ENCODE data around the gene NRIP3. TPM values are rescaled to one million over a fixed set of nuclear protein-coding genes. Genes with fewer than 3 reads are reported as not detected.
"Not testable (repeated sequence)": the region's sequence is repeated elsewhere in the genome, so short reads cannot be mapped to it uniquely, and the experiment has no call there.

The NRIP3 gene
- total RNA-seq, 1 experiment from 2014 or later = 14.8 TPM

DNA sequence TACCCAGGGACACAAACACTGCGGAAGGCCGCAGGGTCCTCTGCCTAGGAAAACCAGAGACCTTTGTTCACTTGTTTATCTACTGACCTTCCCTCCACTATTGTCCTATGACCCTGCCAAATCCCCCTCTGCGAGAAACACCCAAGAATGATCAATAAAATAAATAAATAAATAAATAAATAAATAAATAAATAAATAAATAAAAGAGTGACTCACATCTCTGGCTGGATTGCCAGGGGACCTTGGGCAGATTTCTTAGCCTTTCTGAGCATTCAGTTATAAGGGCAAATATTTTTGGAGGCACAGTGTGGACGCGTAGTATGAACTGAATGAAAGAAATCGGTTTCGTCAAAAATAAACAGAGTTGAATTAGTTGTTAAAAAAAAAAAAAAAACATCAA, 24.4 kb downstream of the NRIP3 start:
- DNase-seq (ENCODE audit: extremely low read depth, low read depth) = not testable (repeated sequence)

DNA sequence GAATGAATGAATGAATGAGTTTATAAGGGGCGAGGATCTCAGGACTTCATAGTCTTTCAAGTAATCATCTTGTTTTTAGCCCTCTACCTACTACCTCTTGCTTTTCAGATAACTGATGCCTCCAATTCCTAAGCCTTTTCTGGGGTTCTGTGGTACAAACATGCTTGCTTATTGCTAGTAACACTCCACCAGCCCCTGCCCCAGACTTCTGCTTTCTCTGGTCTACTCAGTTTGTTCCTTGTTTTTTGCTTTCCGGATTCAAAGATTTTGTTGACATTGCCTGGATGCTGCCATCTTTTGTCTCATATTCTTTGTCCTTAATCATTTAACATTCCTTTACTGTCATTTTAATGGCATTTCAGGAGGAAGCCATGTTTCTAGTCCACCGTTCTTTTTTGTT, 30.7 kb downstream of the NRIP3 start:
- DNase-seq (ENCODE audit: extremely low read depth, low read depth) = no peak

DNA sequence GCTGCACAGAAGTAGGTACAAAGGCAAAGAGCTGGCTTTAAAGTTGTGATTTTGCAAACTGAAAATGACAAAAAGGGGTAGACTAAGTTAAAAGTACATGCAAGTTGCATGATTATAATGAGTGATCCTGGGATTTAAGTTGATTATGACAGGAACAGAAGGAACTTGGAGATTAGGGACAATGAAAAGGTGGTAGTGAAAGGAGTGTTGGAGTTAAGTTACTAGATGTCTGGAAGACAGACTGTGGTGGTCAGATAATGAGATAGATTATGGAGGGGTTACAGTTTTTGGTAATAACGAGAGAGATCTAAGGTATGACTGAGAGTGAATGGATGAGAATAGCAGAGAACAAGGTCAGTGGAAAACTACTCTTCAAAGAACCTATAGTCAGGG, 31.9 kb downstream of the NRIP3 start:
- DNase-seq (ENCODE audit: extremely low read depth, low read depth) = no peak

DNA sequence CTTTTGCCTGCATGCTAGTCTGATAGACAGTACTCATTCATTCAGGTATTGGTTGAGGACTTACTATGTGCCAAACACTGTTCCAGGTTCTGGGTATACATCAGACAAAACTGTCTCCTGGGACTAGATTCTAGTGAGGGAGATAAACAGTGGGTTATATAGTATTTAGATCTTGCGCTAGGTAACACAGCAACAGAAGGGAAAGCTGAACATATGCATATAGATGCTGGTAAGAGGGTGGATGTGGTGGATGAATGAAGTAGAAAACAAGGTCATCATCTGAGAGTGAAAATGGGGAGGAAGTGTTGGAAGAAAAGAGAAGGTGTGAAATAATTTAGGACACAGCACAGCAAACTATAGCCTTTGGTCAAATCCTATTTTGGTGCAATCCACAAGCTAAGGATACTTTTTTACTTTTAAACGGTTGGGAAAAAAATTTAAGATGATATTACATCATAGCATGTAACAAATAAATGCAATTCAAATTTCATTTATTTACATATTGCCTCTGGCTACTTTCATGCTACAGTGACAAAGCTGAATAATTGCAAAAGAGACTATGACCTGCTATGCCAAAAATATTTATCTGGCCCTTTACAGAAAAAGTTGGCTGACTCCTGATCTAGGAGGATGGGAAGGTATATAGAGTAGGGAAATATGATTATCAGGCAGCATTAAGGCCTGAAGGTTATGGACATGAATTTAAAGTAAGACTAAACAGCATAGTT, 32.4 kb downstream of the NRIP3 start:
- no peak for DNase-seq (ENCODE audit: extremely low read depth, low read depth)

DNA sequence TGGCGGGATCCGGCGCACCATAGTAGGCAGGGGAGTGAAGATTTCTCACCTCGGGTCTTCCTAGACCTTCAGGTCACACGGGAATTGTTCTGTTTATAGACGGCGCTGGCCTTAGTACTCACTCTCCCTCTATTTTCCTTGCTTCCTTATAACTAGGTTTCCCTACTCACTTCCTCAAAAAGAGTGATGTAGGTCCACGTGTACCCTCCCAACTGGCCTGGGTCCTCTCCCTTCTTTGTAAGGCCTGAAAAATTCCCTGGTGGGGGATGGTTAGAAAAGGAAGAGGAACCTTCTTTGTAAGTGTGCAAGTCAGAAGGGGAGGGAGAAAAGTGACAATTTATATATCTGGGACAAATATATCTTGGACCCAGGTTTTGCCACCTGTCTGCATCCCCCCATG, 36.6 kb downstream of the NRIP3 start:
- DNase-seq (ENCODE audit: extremely low read depth, low read depth) = no peak

DNA sequence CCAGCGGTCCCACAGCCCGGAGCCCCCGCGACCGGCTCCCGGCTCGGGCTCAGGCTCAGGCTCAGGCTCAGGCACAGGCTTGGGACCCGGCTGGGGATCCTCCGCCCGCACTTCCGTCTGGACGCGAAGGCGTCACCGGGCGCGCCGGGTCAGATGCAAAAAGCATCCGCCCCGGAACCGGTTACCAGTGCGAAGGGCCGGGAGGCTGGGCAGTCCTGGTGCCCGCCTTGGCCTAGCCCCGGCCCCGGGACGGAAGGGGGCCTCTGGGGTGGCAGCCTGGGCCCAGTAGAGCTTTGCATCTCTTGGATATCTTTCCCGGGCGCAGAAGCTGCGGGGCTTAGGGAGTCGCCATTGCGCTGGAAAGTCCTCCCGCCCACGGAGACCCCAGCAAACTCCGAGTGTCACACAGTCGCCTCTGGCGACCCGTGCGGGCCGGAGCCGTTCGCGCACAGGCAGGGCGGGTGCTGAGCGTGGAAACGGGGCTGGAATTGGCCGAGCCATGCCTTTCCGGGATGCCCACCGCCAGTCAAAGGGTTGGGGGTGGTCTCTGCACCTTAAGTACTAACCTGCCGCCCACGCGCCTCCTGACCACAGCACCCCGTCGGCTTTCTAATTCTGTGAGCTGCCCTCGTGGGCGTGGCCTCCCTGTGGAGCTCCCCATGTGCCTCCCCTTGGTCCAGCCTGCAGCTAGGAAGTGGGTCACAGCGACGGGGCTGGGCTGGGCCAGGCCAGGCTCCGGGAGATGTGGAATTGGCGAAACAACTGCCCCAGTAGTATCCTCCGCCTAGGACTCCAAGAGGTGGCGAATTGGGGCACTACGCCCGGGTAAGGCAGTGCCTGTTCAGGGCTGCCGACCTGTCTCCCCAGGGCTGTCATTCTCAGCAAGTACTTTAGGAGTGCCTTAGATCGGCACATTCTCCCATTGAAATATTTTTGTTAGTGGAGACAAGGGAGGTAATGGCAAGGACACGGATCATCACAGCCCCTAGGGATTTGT, 39.2 kb downstream of the NRIP3 start, which contains the start of gene TMEM9B:
Gene TMEM9B, minus strand, starts transcription at position 119 of the 997 bp plus-strand sequence. CDS start 129 bp downstream, outside the sequence.
- DNase-seq (ENCODE audit: extremely low read depth, low read depth) = peak; percentile 79

DNA sequence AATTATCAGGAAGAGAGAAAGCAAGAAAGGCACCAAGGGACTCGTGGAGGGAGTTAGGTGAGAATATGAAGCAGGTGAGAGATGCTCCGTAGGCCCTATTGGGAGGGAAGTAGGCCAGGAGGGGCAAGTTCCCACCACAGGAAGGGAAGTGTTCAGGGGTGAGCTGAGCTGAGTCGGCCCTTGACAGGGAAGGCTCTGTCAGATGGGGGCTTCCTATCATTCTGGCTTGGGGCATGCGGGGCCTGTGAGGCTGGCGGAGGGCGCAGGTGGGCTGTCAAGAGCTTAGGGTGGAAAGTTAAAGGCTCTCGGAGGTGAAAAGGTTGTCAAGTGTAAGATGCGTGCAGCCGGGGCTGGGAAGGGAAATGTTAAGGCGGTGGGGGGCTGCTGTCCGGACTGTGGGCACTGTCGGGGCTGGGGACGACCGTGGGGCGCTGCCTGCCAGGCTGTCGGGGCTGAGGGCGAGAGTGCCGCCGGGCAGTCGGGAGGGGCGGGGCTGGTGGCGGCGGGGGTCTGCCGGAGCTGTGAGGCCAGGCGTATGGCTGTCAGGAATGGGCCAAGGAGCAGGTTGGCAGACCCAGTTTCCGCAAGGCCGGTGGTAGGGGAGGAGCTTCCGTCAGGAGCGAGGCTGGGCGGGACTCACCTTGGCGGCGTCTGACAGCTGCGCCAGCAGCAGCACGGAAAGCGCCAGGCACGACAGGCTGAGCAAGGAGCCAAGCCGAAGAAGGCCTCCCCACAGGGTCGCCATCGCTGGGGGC, 40.1 kb downstream of the NRIP3 start:
- DNase-seq (ENCODE audit: extremely low read depth, low read depth) = peak; percentile 50

DNA sequence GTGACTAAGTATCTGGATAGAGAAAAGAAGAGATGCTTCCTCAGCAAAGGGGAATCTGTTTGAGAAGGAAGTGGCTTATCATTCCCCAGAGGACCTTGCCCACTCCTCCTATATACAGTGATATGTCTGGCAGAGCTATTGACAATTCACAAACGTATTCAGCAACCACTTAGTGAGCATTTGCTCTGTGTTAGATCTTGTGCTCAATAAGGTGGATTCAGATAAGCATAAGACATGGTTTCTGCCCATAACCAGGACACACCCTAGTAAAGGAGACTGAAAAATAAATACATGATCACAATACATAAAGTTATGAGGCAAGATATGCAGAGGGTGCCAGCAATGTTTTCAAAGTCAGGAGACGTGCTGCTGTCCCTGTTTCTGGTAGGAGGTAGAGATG, 41.0 kb downstream of the NRIP3 start:
- DNase-seq (ENCODE audit: extremely low read depth, low read depth) = no peak

DNA sequence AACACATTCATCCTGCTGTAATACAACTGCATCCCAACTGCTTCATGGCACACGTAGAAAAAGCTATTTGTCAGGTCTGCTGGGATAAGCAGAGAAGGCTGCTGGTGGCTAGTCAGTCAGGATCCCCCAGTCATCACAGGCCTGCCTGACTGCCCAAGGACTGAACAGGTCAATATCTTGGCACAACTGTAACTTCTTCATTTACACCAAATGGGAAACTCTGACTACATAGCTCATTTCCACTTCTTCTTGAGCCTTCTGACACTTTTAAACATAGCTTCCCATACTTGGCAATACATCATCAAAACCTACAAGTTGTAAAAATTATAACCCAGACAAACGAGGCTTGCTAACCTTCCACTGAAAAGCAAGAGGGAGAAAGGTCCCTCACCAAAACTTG, 42.4 kb downstream of the NRIP3 start:
- no peak for DNase-seq (ENCODE audit: extremely low read depth, low read depth)

DNA sequence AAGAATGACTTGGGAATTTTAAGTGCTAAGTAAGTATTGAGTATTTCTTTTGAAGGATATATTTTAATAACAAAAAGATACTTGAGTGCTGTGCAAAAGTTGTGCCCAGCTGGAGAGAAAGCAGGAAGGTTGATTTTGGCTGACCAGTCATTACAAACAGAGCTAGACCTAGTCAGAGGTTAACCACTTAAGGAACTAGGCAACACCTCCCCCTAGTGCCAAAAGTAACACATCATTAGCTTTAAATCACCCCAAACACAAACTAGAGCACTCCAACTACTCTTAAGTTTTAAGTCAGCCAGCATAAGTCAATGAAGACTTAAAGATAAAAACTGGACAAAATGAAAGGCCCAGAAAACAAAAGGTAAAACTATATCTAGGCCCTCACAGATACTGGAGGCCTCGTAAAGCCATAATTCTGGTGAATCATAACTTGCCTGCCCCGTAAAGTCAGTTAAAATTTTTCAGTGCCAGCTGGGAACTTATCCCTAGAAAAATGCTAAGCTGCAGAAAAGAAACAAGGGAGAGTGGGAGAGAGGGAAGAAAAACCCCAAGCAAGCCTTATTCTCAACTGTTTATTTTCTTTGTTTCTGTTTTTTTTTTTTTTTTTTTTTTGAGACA, 44.1 kb downstream of the NRIP3 start:
- DNase-seq (ENCODE audit: extremely low read depth, low read depth) = peak; percentile 65

DNA sequence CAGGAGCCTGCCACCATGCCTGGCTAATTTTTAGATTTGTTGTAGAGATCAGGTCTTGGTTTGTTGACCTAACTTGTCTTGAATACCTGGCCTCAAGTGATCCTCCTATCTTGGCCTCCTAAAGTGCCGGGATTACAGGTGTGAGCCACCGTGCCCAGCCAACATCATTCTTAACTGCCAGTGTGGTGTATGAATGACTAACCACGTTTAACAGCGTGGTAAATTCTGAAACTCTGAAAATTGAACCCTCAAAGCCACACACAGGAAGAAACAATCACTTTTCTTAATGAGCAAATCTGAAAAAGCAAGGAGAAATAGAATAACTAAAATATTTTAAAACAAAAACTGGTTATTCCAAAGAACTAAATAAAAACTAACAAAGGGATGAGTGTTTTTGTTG, 46.9 kb downstream of the NRIP3 start:
- no peak for DNase-seq (ENCODE audit: extremely low read depth, low read depth)

DNA sequence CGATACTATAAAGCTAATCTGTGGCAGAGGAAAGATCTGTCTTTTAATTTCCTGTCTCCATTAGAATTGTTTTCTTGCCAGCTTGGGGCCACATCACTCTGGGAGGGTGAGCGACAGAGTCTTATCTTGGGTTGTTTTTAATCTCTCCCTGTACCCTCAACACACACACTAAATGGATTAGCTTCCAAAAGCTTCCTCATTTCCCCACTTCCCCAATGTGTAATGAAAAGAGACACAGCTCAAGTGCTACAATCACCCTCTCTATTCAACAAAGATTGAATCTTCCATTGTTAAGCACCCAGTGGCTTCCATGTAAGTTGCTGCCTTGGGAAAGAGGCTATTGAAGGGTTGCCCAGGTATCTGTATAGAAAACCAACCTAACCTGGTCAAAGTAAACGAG, 54.9 kb downstream of the NRIP3 start:
- DNase-seq (ENCODE audit: extremely low read depth, low read depth) = no peak

DNA sequence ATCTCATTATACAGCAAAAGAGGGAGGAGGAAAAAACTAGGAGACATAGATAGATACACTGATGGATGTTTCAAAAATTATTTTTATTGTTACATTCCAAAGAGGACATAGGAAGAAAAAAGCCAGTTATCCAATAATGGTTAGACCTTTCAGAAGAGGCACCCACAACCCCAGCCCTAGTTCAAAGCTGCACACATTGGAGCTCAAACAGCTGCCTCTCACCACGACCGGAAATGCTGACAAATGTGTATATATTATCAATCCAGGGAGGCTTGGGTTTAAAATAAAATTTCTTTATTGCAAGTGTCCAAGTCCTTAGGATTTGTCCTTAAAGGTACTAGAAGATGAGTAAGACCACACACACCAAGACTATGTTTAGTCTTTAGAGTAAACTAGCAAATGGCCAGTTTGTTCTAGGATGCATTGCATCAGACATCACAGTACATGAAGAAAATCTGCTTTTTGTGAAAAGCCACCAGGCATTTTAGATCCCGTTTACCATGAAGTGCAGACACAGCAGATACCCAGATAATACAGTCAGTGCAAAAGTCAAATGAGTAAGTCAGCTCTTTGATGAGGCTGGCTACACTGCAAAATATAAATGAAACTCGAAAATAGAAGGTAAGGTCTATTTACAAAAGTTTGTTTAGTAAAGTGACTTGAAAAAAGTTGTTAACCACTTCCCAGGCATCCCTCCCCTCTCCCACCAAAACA, 56.4 kb downstream of the NRIP3 start:
- DNase-seq (ENCODE audit: extremely low read depth, low read depth) = no peak

DNA sequence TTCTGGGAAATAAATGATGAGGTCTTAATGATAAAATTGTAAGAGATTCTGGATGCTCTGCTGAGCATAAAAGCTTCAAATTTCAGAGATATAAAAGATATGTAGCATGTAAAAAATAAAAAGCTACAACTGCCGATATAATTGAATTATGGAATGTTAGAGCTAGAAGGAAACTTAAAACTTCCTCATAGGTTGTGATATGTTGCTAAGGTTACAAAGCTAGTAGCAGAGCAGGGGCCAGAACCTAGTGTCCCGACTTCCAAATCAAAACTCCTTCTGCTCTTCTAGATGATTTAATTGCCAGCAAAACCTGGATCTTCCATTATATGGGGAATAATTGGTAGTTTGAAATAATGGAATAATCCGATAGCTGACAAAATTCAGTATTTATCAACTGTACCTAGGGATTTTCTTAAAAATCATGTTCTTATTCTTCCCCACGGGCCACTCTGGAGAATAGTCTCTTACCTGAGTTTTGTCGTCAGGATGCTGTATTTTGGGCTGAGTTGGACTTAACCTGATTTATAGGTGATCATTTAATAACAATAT, 61.2 kb downstream of the NRIP3 start, which contains the start of gene ASCL3:
Gene ASCL3, minus strand, starts transcription at position 499 of the 549 bp plus-strand sequence. CDS start 4,855 bp downstream, outside the sequence.
- no peak for DNase-seq (ENCODE audit: extremely low read depth, low read depth)

DNA sequence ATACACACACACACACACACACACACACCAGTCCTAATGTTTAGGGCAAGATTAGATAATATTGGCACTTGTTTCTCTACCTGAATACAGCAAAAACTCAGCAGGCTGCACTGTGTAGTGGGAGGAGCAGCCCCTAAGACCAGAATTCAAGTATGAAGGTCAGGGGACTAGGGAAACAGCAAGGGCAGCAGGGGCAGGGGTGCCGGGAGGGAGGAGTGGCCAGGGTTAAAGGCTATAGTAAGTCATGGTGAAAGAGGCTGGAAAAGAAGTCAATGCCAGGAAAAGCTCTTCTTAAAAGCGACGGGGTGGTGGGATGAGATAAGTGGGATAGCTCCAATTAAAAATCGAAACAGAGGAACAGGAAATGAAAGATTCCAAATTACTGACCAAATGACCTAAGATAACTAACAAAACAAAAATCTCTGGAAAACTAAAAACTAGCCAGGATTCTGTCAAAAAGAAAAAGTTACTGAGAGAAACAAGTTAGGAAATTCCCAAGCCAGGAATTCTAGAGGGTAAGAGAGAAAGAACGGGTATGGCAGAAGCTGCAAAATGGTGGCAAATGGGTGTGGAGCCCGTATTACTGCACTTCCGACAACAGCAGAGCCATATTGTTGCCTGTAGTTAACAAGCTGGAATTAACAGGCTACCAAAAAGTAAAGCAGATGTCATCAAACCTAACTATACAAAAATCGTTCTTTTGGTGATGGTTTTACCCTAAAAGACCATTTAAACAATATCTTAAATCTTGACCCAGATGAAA, 62.3 kb downstream of the NRIP3 start:
- no peak for DNase-seq (ENCODE audit: extremely low read depth, low read depth)

DNA sequence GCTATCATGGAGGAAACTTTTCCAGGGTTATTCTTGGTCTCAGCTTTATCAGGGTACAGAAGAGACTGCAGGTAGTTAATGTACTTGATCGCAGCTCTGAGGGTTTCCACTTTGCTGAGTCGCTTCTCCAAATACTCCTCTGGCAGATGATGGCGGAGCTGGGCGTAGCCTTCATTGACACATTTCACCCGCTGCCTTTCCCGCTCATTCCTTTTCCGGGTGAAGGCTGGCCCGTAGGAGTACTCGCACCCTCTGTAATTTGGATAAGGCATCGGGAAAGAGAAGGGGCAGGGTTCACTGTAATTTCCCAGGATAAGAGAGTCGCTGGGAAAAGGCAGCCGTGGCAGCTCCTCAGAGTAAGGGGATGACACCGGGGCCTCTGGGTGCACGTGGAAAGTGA, 66.1 kb downstream of the NRIP3 start:
- no peak for DNase-seq (ENCODE audit: extremely low read depth, low read depth)

DNA sequence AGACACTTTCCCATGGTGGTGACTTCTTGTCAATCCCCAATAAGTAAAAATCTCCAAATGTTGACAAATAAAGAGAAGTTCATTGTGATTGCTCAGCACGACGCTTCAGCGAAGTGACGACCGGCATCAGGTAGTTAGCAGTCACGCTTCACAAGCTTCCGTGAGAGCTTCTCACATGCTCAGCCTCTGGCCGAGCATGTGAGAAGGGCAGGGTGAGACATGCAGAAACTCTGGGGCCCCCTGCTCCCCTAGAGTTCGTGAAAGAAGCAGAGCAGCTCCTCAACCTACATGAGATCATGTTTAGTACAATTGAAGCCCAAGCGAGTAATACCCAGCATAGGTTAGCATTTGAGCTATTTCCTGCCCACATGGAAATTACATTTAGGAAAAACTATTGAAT, 66.6 kb downstream of the NRIP3 start:
- DNase-seq (ENCODE audit: extremely low read depth, low read depth) = no peak

DNA sequence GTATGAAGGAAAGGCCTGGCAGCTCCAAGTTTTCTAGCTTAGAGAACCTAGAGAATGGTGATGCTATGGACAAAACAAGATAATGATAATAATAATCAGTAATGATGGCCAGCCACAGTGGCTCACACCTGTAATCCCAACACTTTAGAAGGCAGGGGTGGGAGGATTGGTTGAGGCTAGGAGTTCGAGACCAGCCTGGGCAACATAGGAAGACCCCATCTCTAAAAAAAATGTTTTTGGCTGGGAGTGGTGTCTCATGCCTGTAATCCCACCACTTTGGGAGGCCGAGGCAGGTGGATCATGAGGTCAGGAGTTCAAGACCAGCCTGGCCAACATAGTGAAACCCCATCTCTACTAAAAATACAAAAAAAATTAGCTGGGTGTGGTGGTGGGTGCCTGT, 68.0 kb downstream of the NRIP3 start:
- not testable (repeated sequence) for DNase-seq (ENCODE audit: extremely low read depth, low read depth)

Measured in NCI-H460 (cell line).